HG02973 (cell line): Measurements from ENCODE around the gene JMJD8.

Source experiments
- ATAC-seq: cut with Tn5 transposase; IDR thresholded peaks from one replicate; pipeline ENCODE4 v1.9.1; 2021; ENCODE audit warnings: moderate library complexity; ENCODE audit not compliant: unreplicated experiment

Gene JMJD8

GRCh38 chr16:684071-684794 lies at the start of gene JMJD8:
TSS of gene JMJD8 (minus strand) at chr16:684334. CDS start at chr16:684319, 15 bp downstream.
- peak; percentile 56 for ATAC-seq

GRCh38 chr16:733382-734207 lies 49.5 kb upstream of the JMJD8 start:
- no peak for ATAC-seq

- no peak for ATAC-seq
Measured at GRCh38 chr16:732936-733335, 48.8 kb upstream of the JMJD8 start.

GRCh38 chr16:732332-732731 lies 48.2 kb upstream of the JMJD8 start:
- no peak for ATAC-seq

GRCh38 chr16:730666-731509 lies 46.8 kb upstream of the JMJD8 start:
- ATAC-seq, result no peak

- ATAC-seq, result no peak
Measured at GRCh38 chr16:729768-730665, 45.9 kb upstream of the JMJD8 start.

GRCh38 chr16:728890-729744 lies 45.0 kb upstream of the JMJD8 start:
- ATAC-seq, result no peak

GRCh38 chr16:728131-728889 lies 44.2 kb upstream of the JMJD8 start:
- no peak for ATAC-seq

GRCh38 chr16:727291-727977 lies 43.3 kb upstream of the JMJD8 start:
- no peak for ATAC-seq

GRCh38 chr16:726438-727290 lies 42.5 kb upstream of the JMJD8 start, which contains the start of the genes CCDC78 and HAGHL:
TSS of gene CCDC78 (minus strand) at chr16:726443. CDS start at chr16:726367, 76 bp downstream.
TSS of gene HAGHL (plus strand) at chr16:727106. CDS start at chr16:727510, 404 bp downstream.
- ATAC-seq, result no peak

- no peak for ATAC-seq
Measured at GRCh38 chr16:726188-726437, 42.0 kb upstream of the JMJD8 start.

GRCh38 chr16:725463-726187 lies 41.5 kb upstream of the JMJD8 start:
- no peak for ATAC-seq

GRCh38 chr16:725041-725376 lies 40.9 kb upstream of the JMJD8 start:
- no peak for ATAC-seq

- no peak for ATAC-seq
Measured at GRCh38 chr16:724188-725040, 40.3 kb upstream of the JMJD8 start.

GRCh38 chr16:723695-724094 lies 39.6 kb upstream of the JMJD8 start:
- ATAC-seq, result no peak
